ENCODE results near the gene GAPDH.
A peak's percentile ranks its signal among the peaks of the same experiment; 100 is the strongest.
"Not testable (repeated sequence)": the region's sequence is repeated elsewhere in the genome, so short reads cannot be mapped to it uniquely, and the experiment has no call there.

The GAPDH gene

DNA sequence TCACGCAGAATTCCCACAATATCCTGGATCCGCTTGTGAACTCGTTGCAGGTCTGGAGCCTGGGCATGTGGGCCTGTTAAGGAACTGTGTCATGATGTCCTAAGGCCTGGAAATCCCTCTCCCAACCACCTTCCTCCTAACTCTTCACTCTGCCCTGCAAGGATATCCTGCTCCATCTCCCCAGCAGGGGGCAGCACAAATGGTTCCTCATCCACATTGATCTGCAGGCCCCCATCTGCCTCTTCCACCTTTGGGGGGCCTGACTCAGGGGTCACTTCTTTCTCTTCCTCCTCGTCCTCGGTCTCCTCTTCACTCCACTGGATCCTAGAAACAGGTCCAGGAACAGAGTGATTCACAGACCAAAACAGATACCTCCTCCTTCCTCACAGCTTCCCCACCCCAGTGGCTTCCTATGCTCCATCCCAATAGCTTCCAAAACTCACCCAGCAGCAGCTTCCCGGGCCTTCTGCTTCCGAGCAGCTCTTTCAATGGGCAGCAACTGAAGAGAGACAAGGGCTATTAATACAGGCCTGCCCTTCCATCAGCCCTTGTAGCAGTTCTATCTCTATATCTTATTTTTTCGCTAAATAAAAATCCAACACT lies 29.2 kb downstream of the GAPDH start:
- DNase-seq (ENCODE audit: low spot score), result peak; percentile 63

DNA sequence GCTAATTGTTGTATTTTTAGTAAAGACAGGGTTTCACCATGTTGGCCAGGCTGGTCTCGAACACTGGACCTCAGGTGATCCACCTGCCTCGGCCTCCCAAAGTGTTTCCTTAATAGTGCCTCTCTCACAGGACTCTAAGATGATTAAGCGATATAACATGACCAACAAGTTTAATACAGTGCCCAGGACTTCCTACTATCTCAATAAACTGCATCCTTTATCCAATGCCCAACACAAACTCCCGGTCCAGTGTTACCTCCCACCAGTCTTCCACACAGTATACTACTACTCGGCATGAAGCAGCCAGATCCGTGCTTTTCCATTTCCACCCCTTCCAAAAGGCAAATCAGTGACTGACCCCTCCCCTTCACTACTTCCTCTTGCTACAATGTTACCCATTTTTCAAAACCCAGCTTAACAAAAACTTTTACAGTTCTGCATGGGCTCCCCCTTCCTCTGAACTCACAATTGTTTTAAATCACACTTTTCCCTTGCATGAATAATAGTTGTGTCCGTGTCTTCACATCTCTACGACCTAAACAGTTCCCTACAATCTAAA lies 32.9 kb downstream of the GAPDH start:
- DNase-seq (ENCODE audit: low spot score), result no peak

DNA sequence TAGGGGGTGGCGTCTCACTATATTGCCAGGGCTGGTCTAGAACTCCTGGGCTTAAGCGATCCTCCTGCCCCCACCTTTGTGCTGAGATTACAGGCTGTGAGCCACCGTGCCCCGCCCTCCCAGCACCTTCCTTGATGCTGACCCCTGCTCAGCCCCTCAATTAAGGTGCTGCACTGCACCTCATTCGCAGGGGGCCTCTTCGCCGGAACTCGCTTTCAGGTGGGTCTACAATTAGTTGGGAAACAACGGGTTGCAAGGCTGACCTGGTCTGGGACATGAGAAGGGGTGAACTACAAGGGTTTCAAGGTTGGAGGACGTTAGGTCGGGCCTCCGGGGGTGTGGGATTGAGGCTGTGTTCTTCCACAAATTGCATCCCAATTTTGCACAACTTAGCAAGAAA lies 35.0 kb downstream of the GAPDH start:
- no peak for DNase-seq (ENCODE audit: low spot score)

DNA sequence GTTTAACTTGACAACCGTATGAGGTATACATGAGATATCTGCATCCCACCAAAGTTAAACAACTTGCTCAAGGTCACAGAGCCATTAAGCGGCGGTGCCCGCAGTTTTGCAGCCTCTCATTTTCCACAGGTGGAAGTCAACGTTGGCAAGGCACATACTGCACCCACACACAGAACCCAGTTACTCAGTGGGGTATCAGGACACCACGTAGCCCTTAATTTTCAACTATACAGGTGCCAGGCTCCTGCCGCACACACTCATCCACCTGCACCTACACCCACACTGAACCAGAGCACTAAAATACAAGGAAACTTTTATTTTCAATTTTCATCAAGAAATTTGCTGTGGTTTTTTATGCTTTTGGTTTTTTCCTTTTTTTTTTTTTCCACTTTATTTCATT lies 35.5 kb downstream of the GAPDH start:
- DNase-seq (ENCODE audit: low spot score), result no peak

DNA sequence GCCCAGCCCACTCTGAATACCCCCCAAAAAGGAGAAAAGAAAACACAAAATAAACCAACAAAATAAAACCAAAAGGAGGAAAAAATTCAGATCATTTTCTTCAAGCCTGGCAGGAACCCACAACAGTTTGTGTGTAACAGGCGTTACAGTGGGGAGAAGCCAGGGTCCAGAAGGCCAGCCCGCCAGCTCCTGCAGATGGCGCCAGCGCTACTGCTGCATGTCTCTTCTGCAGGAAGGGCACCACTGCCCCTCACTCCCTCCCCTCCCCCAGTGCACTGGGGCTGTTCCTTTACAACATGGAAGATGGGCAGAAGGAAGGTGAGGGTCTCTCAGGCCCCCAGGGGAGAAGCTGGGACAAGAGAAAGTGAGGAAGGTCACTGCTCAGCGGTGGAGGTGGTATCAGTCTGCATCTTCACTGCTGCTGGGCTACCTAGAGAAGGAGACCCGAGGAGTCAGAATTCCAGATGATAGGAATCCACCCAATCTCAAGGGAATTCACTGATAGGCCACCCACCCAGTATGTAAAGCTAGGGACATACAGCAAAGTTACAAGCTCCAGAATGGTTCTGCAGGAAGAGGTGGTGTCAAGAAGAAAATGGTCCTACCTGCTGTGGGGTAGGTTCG lies 36.1 kb downstream of the GAPDH start:
- peak; percentile 68 for DNase-seq (ENCODE audit: low spot score)

DNA sequence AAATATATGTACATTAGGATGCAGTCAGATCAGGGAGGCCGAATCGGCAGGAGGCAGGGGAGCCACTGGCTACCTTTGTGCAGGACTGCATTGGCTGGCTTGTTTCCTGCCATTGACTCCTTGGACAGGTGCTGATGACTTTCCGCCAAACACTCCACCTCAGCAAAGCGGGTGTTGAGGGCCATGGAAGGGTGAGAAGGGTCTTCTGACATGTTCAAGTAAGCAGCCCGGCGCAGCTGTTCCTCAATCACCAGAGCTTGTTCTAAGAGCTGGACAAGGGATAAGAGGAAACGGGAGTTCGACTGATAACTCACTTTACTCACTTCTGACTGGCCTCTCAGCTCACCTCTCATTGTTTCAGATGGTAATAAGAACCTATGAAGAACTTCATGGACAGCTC lies 38.7 kb downstream of the GAPDH start:
- DNase-seq (ENCODE audit: low spot score), result no peak

DNA sequence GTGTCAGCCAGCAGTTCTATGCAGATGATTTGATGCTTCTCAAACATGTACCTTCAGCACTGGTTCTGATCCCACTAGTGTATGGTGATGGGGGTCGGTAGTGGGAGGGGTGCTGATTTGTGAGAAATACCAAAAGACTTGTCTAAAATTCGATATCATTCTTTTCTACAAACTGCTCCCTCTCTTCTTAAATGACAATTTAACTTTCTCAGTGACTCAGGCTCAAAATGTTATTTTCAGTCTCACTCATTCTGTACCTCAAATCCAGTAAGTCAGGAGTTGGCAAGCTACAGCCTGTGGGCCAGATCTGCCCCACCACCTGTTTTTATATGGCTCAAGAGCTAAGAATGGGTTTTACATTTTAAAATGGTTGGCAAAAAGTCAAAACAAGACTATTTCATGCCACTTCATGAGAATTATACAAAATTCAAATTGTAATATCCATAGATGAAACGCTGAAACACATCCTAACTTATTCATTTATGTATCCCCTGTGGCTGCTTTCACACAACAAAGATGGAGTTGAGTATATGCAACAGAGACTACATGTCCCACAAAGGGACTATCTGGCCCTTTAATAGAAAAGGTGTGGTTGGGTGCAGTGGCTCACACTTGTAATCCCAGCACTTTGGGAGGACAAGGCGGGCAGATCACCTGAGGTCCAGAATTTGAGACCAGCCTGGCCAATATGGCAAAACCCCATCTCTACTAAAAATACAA lies 40.4 kb downstream of the GAPDH start:
- no peak for DNase-seq (ENCODE audit: low spot score)

DNA sequence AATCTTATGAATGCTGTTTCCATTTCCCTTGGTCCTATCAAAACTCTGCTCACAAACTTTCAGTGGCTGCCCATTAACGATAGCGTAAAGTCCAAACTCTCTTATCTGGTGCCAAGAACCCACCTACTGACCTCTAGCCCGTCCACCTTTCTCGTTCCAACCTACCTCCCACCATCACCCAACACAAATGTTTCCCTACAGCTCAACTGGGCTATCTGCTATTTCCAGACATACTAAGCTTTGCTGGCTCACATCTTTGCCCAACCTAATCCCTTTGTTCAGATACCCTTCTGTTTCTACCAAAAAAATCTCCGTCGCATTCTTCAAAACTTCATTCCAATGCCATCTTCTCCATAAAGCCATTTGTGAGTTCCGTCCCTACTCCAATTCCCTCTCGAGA lies 41.3 kb downstream of the GAPDH start:
- DNase-seq (ENCODE audit: low spot score), result no peak

DNA sequence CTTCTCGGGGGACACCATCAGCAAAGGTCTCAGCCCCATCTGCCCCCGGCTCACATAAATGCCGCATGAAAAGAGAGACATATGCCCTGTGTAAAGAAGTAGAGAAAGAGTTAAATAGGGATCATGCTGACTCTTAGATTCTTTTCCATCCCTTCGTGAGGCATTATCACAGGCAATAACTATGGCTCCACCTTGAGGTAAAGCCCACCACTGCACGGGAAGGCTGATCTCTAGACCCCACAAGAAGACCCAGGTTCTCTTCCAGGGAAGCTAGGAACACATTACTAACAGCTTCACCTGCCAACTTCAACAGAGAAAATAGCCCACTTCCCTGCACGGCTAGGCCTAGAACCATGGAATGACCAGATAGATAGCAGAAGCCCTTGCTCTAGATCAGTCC lies 47.9 kb downstream of the GAPDH start:
- peak; percentile 20 for DNase-seq (ENCODE audit: low spot score)

DNA sequence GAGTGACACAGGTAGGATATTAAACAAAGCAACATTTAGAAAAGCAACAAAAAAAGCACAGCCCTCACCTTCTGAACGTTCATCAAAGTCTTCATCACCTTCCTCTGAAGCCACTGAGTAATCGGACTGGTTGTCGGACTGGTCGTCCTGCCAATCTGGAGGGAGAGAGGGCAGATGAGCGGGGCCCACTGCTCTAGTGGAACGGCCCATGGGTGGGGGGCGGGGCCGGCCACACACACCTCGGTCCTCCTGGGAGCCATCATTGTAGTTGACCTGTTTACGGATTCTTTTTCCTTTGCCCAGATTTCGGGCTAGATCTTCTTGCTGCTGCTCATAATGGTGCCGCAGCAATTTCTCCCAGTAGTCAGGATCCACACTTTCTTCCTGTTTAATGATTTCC lies 48.6 kb downstream of the GAPDH start:
- DNase-seq (ENCODE audit: low spot score), result no peak

DNA sequence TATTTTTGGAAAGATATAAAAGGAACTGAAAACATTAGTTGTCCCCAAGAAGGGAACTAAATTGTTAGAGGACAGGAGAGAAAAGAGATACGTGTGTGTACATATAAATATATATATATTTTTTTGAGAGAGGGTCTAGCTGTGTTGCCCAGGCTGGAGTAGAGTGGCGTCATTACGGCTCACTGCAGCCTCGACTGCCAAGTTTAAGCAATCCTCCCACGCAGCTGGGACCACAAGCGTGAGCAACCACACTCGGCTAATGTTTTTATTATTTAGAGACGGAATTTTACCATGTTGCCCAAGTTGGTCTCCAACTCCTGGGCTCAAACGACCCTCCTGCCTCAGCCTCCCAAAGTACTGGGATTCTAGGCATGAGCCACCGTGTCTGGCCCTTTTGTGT lies 50.0 kb downstream of the GAPDH start:
- DNase-seq (ENCODE audit: low spot score), result no peak

DNA sequence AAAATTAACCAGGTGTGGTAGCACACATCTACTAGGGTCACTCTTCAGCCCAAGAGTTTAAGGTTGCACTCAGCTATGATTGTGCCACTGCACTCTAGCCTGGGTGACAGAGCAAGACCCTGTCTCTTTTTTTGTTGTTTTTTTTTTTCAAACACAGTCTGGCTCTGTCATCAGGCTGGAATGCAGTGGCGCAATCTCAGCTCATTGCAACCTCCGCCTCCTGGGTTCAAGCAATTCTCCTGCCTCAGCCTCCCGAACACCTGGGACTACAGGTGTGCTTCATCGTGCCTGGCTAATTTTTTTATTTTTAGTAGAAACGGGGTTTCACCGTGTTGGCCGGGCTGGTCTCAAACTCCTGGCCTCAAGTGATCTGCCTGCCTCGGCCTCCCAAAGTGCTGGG lies 52.3 kb downstream of the GAPDH start:
- DNase-seq (ENCODE audit: low spot score), result not testable (repeated sequence)
